Dermis blood vessel endothelial cell (primary cell): ENCODE measurements around the gene ITIH1. TPM values are rescaled to one million over a fixed set of nuclear protein-coding genes. Genes with fewer than 3 reads are reported as not detected.

ENCODE experiments used
- DNase-seq: peaks from one replicate; pipeline ENCODE4 v3.0.0; 2010
- total RNA-seq: library from RNA; depleted of rRNA; stranded (reverse); fragments of >200 nt; gene quantifications from 2 replicates; pipeline ENCODE4 v1.2.3, GENCODE V29; 2014

The ITIH1 gene
- total RNA-seq, 1 donor from 2014 or later = not detected

GRCh38 chr3:52816654-52817053, 39.3 kb downstream of the ITIH1 start:
- no peak for DNase-seq

GRCh38 chr3:52817221-52817620, 39.8 kb downstream of the ITIH1 start:
- no peak for DNase-seq

GRCh38 chr3:52817860-52818259, 40.5 kb downstream of the ITIH1 start:
- no peak for DNase-seq

- no peak for DNase-seq
These were observed 42.5 kb downstream of the ITIH1 start for GRCh38 chr3:52819936-52820335.

GRCh38 chr3:52820736-52821135, 43.3 kb downstream of the ITIH1 start:
- peak; percentile 63 for DNase-seq

GRCh38 chr3:52822363-52822762, 45.0 kb downstream of the ITIH1 start:
- no peak for DNase-seq

GRCh38 chr3:52824037-52824436, 46.6 kb downstream of the ITIH1 start:
- DNase-seq = no peak

- peak; percentile 37 for DNase-seq
These were observed 50.0 kb downstream of the ITIH1 start for GRCh38 chr3:52827441-52827840.

- peak; percentile 10 for DNase-seq
These were observed 50.5 kb downstream of the ITIH1 start for GRCh38 chr3:52827866-52828376.

- no peak for DNase-seq
These were observed 52.1 kb downstream of the ITIH1 start for GRCh38 chr3:52829482-52829881.

GRCh38 chr3:52829906-52830463, 52.6 kb downstream of the ITIH1 start:
- no peak for DNase-seq

GRCh38 chr3:52830535-52831258, 53.3 kb downstream of the ITIH1 start, which contains the start of gene ITIH4:
TSS of gene ITIH4 (minus strand) at chr3:52830672. CDS start at chr3:52830642, 30 bp downstream.
- DNase-seq = no peak

- peak; percentile 87 for DNase-seq
These were observed 54.3 kb downstream of the ITIH1 start for GRCh38 chr3:52831500-52832301.

GRCh38 chr3:52833202-52833601, 55.8 kb downstream of the ITIH1 start:
- no peak for DNase-seq

- no peak for DNase-seq
These were observed 57.6 kb downstream of the ITIH1 start, which contains the start of gene MUSTN1 for GRCh38 chr3:52834871-52835501. TSS of gene MUSTN1 (minus strand) at chr3:52835019. CDS start at chr3:52834948, 71 bp downstream.

- DNase-seq = no peak
These were observed 58.5 kb downstream of the ITIH1 start for GRCh38 chr3:52835766-52836470.

GRCh38 chr3:52836471-52836845, 59.1 kb downstream of the ITIH1 start:
- no peak for DNase-seq

- no peak for DNase-seq
These were observed 59.6 kb downstream of the ITIH1 start for GRCh38 chr3:52836986-52837385.

- DNase-seq = no peak
These were observed 61.3 kb downstream of the ITIH1 start for GRCh38 chr3:52838561-52839267.

GRCh38 chr3:52839268-52839575, 61.8 kb downstream of the ITIH1 start:
- no peak for DNase-seq

- DNase-seq = no peak
These were observed 62.6 kb downstream of the ITIH1 start for GRCh38 chr3:52839892-52840545.
